Heart right ventricle (tissue), 16 donors: ENCODE measurements around the gene DCST1. TPM values are rescaled to one million over a fixed set of nuclear protein-coding genes. Genes with fewer than 3 reads are reported as not detected.

Experiments
- ATAC-seq, 8 donors: fragments of 200-7000 bp; cut with Tn5 transposase; one replicate each; pipeline ENCODE4 v1.9.1; 2020; ENCODE audit warnings: mild to moderate bottlenecking in 8 of 8, moderate library complexity in 8 of 8, moderate number of reproducible peaks in 1 of 8
- DNase-seq, 2 donors: peaks; one replicate each; pipeline ENCODE4 v3.0.0-alpha.2; 2020
- H3K27ac ChIP-seq, 10 donors: fragments of 200-600 bp; sonication (generic) in 2 of 10; one replicate each; pipeline versions ENCODE4 v1.5.0 to v1.8.0; 2020 to 2022; ENCODE audit warnings: mild to moderate bottlenecking in 3 of 10
- H3K27me3 ChIP-seq, 7 donors: fragments of 200-600 bp; one replicate each; pipeline ENCODE4 v1.8.0; 2021 to 2022; ENCODE audit warnings: mild to moderate bottlenecking in 2 of 7
- H3K36me3 ChIP-seq, 9 donors: fragments of 200-600 bp; sonication (generic) in 1 of 9; one replicate each; pipeline versions ENCODE4 v1.5.0 to v1.8.0; 2020 to 2022; ENCODE audit warnings: mild to moderate bottlenecking in 2 of 9
- H3K4me1 ChIP-seq, 9 donors: fragments of 200-600 bp; sonication (generic) in 1 of 9; one replicate each; pipeline versions ENCODE4 v1.5.0 to v1.8.0; 2020 to 2022; ENCODE audit warnings: mild to moderate bottlenecking in 4 of 9
- H3K4me3 ChIP-seq, 10 donors: fragments of 200-600 bp; sonication (generic) in 2 of 10; one replicate each; pipeline versions ENCODE4 v1.5.0 to v1.8.0; 2020 to 2022; ENCODE audit warnings: mild to moderate bottlenecking in 7 of 10, moderate library complexity in 2 of 10
- H3K9me3 ChIP-seq, 11 donors: fragments of 200-600 bp in 10 of 11; sonication (generic) in 2 of 11; one replicate each; pipeline versions ENCODE4 v1.5.0 to v1.8.0; 2013 to 2022; ENCODE audit warnings: mild to moderate bottlenecking in 2 of 11, control low read depth in 1 of 11, moderate library complexity in 1 of 11
- WGBS, 2 donors: extraction: QIAGEN DNeasy Blood & Tissue Kit; methylation state at CpG; one replicate each; pipeline ENCODE4 v1.1.7; 2013; ENCODE audit warnings: inconsistent platforms in 1 of 2; 5-methylcytosine and 5-hydroxymethylcytosine counted together
- intact Hi-C, 10 donors: fragments of 100-400 bp; cut with DNase I; formaldehyde crosslinking; loops; one replicate each; pipeline versions ENCODE4 v1.11.1 to v1.14.2; 2022
- polyA plus RNA-seq, 2 donors: library from polyadenylated mRNA; stranded (reverse); fragments of 200-250 nt; gene quantifications; one replicate each; pipeline ENCODE4 v1.2.3, GENCODE V29; 2013
- total RNA-seq, 10 donors: library from RNA; stranded (reverse); fragmentation: NEBNext Ultra II Directional in 3 of 10; extraction: Animal tissue kit (Norgen Biotek cat#: 25700) in 3 of 10; gene quantifications; one replicate each; pipeline versions ENCODE4 v1.2.1 to v1.2.4, GENCODE V29; 2021 to 2023
- TF ChIP-seq, protein P1 (sequence below), 9 donors: fragments of 200-600 bp; sonication (generic) in 2 of 9; IDR thresholded peaks; one replicate each; pipeline versions ENCODE4 v1.5.0 to v1.8.0; 2021 to 2022; ENCODE audit warnings: antibody characterized with exemption in 9 of 9, mild to moderate bottlenecking in 5 of 9, moderate library complexity in 1 of 9
- donor health status: Arrhythmogenic right ventricular cardiomyopathy.
- donor health status: ischemic (EF 13 %, LVEDD 7.1; RV severe dilation, severe dysfunction).
- donor health status: healthy with polysubstance abuse.
- donor health status: DM: no; HTN: yes; CAD: no.
- donor health status: DM: no; HTN: no; CAD: no.
- donor health status: ischemic (EF 25% LVEDD 6.9; RV normal size, moderate dysfunction).
- donor health status: ischemic (EF 25% LVEDD 5.7; RV mildly dilated, moderate dysfunction).
- donor health status: healthy.
- donor health status: DM: yes; HTN: yes; CAD: no.
- donor health status: Ischemic cardiomyopathy.
- donor health status: ischemic (EF 35%, LVEDD 5.7; RV mildly dilated, moderate dysfunction).
- donor health status: nonischemic (EF 11% LVEDD 7.7; RV severe dilation, severe dysfunction).
- donor health status: DM: yes; HTN: yes; CAD: no.
- donor health status: PGD.
- donor health status: ischemic (EF 29% LVEDD 5.4; RV normal size, mild dysfunction).
- donor health status: nonischemic (EF 23%, LVEDD 6.1; RV moderate dilation, normal function).

The DCST1 gene
- total and polyA plus RNA-seq, 12 donors = 0.29 TPM; not detected in 11

DNA sequence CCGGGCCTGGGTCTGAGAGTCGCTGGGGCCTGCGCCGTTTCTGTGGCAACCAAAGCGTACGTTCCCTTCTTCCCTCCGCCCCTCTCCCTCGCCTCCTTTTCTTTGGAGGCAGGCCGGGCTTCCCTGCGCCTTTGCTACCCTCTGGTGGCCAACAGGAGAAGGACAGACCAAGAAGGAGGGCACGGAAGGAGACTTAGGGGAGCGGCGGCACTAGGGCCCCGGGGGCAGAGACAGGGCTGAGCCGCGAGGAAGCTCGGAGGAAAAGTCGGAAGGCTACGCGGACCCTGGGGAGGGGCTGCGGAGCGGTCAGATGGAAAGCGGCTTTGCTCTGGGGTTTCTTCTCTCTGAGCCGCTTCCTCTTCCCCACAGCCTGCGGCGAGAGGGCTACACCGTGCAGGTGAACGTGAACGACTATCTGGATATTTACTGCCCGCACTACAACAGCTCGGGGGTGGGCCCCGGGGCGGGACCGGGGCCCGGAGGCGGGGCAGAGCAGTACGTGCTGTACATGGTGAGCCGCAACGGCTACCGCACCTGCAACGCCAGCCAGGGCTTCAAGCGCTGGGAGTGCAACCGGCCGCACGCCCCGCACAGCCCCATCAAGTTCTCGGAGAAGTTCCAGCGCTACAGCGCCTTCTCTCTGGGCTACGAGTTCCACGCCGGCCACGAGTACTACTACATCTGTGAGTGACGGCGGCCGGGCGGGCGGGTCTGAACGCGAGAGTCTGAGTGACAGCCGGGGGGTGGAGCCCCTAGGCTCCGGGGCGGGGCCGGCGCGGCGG, 51.3 kb downstream of the DCST1 start:
- Histone ChIP-seq H3K36me3 (no peaks in the 10 kb centered on the region), H3K9me3 (no peaks in the 10 kb centered on the region), H3K4me1 (peaks cover 23 to 62% (median 49%) of the 10 kb centered on the region in 9 donors), H3K4me3 (peak overlapping the region; percentile 33 to 82 (median 72)), H3K27me3 (peaks cover 36 to 46% (median 46%) of the 10 kb centered on the region in 7 donors), H3K27ac (peak overlapping the region; percentile 67 to 92 (median 88))
- intact Hi-C loops = loop anchor here in 8 of 10 donors (1.0 to 10.0 kb wide), 8 partner anchors 22 to 530 kb away; partner anchors contain the start of genes EFNA4 (in 2 of the 8), ADAM15 (in 1 of the 8), SLC50A1 (in 1 of the 8) and UBE2Q1 (in 1 of the 8)
- WGBS, 2 donors = 0 to 1% methylated on average over 66 to 67 of the region's 67 CpGs
- ATAC-seq (peak; percentile 86 to 93 (median 90)), DNase-seq (peak; percentile 91 to 94)
- TF ChIP-seq, protein P1, sequence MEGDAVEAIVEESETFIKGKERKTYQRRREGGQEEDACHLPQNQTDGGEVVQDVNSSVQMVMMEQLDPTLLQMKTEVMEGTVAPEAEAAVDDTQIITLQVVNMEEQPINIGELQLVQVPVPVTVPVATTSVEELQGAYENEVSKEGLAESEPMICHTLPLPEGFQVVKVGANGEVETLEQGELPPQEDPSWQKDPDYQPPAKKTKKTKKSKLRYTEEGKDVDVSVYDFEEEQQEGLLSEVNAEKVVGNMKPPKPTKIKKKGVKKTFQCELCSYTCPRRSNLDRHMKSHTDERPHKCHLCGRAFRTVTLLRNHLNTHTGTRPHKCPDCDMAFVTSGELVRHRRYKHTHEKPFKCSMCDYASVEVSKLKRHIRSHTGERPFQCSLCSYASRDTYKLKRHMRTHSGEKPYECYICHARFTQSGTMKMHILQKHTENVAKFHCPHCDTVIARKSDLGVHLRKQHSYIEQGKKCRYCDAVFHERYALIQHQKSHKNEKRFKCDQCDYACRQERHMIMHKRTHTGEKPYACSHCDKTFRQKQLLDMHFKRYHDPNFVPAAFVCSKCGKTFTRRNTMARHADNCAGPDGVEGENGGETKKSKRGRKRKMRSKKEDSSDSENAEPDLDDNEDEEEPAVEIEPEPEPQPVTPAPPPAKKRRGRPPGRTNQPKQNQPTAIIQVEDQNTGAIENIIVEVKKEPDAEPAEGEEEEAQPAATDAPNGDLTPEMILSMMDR (IDR thresholded peaks at IDR 0.05) = peak; percentile 82 to 97 (median 92)

DNA sequence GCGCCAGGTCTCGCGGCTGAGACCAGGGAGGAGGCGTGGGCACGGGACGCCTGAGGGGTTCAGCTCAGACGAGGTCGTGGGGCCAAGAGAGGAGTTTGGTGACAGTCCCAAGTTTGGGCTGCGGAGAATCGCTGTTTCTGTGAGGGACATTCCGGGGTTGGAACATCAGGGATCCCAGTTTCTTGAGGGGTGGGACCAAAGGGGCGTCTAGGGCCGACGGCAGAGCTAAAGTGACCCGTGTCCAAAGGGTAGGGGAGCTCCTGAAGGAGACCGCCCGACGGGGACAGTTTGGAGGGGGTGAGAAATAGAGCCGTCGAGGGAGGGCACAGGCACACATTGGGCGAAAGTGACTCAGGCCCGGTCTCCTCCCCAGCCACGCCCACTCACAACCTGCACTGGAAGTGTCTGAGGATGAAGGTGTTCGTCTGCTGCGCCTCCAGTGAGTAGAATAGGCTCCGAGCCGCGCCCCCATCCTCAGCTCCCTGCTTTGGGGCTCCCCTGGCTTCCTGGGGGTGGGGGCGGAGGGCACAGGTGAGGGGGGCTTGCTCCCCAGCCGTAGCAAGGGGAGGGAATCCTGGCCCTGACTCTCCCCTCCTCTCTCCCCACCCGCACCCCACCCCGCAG, 52.0 kb downstream of the DCST1 start:
- Histone ChIP-seq H3K4me1 (peaks cover 16 to 55% (median 42%) of the 10 kb centered on the region in 9 donors), H3K9me3 (no peaks in the 10 kb centered on the region), H3K27ac (peak overlapping the region; percentile 67 to 92 (median 88)), H3K27me3 (peaks cover 29 to 39% (median 39%) of the 10 kb centered on the region in 7 donors), H3K36me3 (no peaks in the 10 kb centered on the region), H3K4me3 (peak overlapping the region; percentile 33 to 82 (median 72))
- ATAC-seq = peak in 7 of 8 donors; percentile 5 to 35 (median 17)
- 2% methylated on average over 30 to 31 of the region's 32 CpGs for WGBS, 2 donors
- intact Hi-C loops = loop anchor here in 5 of 10 donors (2.0 to 10.0 kb wide), 6 partner anchors 23 to 531 kb away; partner anchors contain the start of genes ADAM15 (in 1 of the 5), EFNA4 (in 1 of the 5), SLC50A1 (in 1 of the 5) and UBE2Q1 (in 1 of the 5)
- peak; percentile 49 to 65 for DNase-seq
- TF ChIP-seq, protein P1 (IDR thresholded peaks at IDR 0.05) = no peak

DNA sequence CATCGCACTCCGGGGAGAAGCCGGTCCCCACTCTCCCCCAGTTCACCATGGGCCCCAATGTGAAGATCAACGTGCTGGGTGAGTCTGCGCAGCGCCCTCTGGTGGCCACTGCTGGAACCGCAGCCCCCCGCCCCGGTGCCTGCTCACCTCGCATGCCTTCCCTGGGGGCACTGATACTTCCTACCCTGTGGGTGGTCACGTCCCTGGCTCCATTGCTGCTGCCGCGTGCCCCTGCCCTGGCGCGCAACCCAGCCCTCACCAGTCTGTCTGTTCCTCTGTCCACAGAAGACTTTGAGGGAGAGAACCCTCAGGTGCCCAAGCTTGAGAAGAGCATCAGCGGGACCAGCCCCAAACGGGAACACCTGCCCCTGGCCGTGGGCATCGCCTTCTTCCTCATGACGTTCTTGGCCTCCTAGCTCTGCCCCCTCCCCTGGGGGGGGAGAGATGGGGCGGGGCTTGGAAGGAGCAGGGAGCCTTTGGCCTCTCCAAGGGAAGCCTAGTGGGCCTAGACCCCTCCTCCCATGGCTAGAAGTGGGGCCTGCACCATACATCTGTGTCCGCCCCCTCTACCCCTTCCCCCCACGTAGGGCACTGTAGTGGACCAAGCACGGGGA, 52.6 kb downstream of the DCST1 start:
- Histone ChIP-seq H3K36me3 (no peaks in the 10 kb centered on the region), H3K27ac (peak overlapping the region in 2 of 10 donors; percentile 88 to 89), H3K4me1 (peaks cover 12 to 51% (median 38%) of the 10 kb centered on the region in 9 donors), H3K27me3 (peaks cover 22 to 33% (median 33%) of the 10 kb centered on the region in 7 donors), H3K9me3 (no peaks in the 10 kb centered on the region), H3K4me3 (peak overlapping the region in 7 of 10 donors; percentile 61 to 78 (median 72))
- ATAC-seq = peak; percentile 5 to 41 (median 24)
- intact Hi-C loops = loop anchor here in 2 of 10 donors (2.0 to 10.0 kb wide), 3 partner anchors 43 to 531 kb away; partner anchors contain the start of genes SLC50A1 (in 1 of the 2) and UBE2Q1 (in 1 of the 2)
- peak; percentile 60 to 74 for DNase-seq
- TF ChIP-seq, protein P1 (IDR thresholded peaks at IDR 0.05) = peak; percentile 95 to 99 (median 97)
- WGBS, 2 donors = 20 to 21% methylated on average over 21 to 24 of the region's 24 CpGs
